Osteocyte (in vitro differentiated cells): ENCODE measurements around the gene GJB2. TPM values are rescaled to one million over a fixed set of nuclear protein-coding genes. Genes with fewer than 3 reads are reported as not detected.

Experiments used
- DNase-seq: peaks from one replicate; pipeline ENCODE4 v3.0.0; 2021; ENCODE audit warnings: mixed read lengths; ENCODE audit not compliant: unreplicated experiment; ENCODE audit errors: extremely low spot score
- H3K27ac Mint-ChIP-seq: one replicate; pipeline ENCODE4 v1.8.0; 2021; ENCODE audit warnings: mild to moderate bottlenecking, mixed read lengths; ENCODE audit not compliant: unreplicated experiment
- H3K27me3 Mint-ChIP-seq: one replicate; pipeline ENCODE4 v1.8.0; 2021; ENCODE audit warnings: mixed read lengths; ENCODE audit not compliant: unreplicated experiment
- H3K36me3 Mint-ChIP-seq: one replicate; pipeline ENCODE4 v1.8.0; 2021; ENCODE audit warnings: mixed read lengths; ENCODE audit not compliant: unreplicated experiment
- H3K4me1 Mint-ChIP-seq: one replicate; pipeline ENCODE4 v1.8.0; 2021; ENCODE audit warnings: mixed read lengths; ENCODE audit not compliant: unreplicated experiment
- H3K4me3 Mint-ChIP-seq: one replicate; pipeline ENCODE4 v1.8.0; 2021; ENCODE audit warnings: mild to moderate bottlenecking, moderate library complexity, mixed read lengths; ENCODE audit not compliant: unreplicated experiment
- H3K9me3 Mint-ChIP-seq: one replicate; pipeline ENCODE4 v1.8.0; 2021; ENCODE audit warnings: mixed read lengths; ENCODE audit not compliant: unreplicated experiment
- total RNA-seq: library from RNA; stranded (reverse); gene quantifications from 2 replicates; pipeline ENCODE4 v1.2.1, GENCODE V29; 2021
- TF ChIP-seq, protein P1 (sequence below): fragments of 200-600 bp; sonication (generic); IDR thresholded peaks from 2 replicates; pipeline ENCODE4 v1.5.0; 2021; ENCODE audit warnings: antibody characterized with exemption, mild to moderate bottlenecking, moderate library complexity

GJB2 gene
- total RNA-seq, 1 donor from 2014 or later = 0.27 TPM

DNA sequence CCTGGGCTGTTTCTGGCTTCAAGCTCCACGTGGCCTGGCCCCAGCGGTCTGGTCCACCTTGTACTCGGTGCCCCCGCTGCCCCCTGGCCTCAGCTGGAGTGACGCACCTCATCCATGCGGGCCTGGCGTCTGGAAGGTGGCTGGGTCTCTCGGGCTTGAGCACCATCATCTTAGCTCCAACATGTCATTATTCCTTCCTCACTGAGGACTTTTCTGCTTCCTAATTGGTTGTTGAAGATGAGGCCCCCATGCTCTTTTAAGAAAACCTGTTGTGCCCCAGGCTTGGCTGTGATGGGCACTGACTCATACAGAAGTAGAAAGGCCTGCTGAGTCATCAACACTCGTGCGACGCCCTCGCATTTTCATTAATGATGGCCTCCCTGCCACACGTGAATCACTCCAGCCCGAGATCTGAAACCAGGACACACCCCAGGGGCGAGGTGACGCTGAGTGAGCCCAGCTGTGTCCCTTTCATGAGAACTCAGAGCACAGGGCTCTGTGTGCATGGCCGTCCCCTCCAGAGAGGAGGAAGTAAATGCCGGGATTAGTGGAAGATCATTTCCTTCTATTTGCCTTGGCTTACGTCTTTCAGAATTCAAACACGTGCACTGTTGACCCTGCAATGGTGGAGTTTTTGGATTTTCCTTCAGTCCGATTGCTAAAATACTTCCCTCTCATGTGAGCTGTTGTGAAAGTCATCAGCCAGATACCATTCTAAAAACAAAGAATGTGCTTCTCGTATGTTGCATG lies 17.9 kb downstream of the GJB2 start:
- no peaks in the 10 kb centered on the region for H3K36me3 Mint-ChIP-seq
- TF ChIP-seq, protein P1, sequence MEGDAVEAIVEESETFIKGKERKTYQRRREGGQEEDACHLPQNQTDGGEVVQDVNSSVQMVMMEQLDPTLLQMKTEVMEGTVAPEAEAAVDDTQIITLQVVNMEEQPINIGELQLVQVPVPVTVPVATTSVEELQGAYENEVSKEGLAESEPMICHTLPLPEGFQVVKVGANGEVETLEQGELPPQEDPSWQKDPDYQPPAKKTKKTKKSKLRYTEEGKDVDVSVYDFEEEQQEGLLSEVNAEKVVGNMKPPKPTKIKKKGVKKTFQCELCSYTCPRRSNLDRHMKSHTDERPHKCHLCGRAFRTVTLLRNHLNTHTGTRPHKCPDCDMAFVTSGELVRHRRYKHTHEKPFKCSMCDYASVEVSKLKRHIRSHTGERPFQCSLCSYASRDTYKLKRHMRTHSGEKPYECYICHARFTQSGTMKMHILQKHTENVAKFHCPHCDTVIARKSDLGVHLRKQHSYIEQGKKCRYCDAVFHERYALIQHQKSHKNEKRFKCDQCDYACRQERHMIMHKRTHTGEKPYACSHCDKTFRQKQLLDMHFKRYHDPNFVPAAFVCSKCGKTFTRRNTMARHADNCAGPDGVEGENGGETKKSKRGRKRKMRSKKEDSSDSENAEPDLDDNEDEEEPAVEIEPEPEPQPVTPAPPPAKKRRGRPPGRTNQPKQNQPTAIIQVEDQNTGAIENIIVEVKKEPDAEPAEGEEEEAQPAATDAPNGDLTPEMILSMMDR = no peak
- H3K27me3 Mint-ChIP-seq = peaks cover 63% of the 10 kb centered on the region
- peaks cover 9% of the 10 kb centered on the region for H3K4me1 Mint-ChIP-seq
- DNase-seq = no peak
- peak overlapping the region; percentile 46 for H3K4me3 Mint-ChIP-seq
- no peaks in the 10 kb centered on the region for H3K9me3 Mint-ChIP-seq
- H3K27ac Mint-ChIP-seq = peak overlapping the region; percentile 53

DNA sequence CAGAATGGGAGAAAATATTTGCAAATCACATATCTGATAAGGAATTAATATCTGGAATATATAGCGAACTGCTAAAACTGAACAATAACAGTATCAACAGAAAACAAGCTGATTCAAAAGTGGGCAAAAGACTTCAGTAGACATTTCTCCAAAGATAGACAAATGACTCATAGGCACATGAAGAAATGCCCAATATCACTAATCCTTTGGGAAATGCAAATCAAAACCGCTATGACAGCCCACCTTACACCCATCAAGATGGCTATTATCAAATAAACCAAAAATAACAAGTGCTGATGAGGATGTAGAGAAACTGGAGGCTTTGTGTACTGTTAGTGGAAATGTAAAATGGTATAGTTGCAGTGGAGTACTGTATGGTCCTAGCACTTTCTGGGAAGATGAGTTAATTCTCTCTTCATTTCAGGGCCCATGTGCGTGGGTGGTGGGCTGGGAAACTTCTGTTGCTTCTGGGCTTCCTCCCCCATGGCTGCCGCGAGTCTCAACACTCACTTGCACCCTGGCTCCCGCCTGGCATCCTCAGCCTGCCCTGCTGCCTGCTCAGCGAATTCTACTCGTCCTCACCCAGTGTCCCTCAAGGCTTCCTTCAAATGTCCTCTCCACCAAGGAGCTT lies 19.5 kb downstream of the GJB2 start:
- Mint-ChIP-seq H3K27ac (no peak overlapping the region), H3K27me3 (peaks cover 61% of the 10 kb centered on the region), H3K4me1 (peaks cover 9% of the 10 kb centered on the region), H3K9me3 (no peaks in the 10 kb centered on the region), H3K36me3 (no peaks in the 10 kb centered on the region), H3K4me3 (no peak overlapping the region)
- no peak for DNase-seq
- TF ChIP-seq, protein P1 = no peak

DNA sequence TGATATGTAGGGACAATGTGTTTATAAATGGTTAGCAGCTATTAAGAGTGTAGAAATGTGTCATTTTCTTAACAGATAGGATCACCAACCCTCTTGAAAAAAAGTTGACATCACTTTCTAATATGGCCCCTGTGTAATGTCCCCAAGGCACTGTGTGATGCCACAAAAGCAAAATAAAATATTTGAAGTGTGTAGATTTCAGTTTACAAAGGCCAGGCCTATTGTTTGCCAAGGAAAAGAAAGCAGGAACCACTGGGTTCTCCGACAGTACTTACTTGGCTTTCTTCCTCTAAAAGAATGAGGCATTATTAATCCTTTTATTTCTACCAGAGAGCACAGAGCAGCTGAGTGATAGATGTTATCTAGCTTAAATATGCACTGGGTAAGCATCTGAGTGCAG lies 21.4 kb downstream of the GJB2 start:
- TF ChIP-seq, protein P1 = no peak
- Mint-ChIP-seq H3K36me3 (no peaks in the 10 kb centered on the region), H3K4me3 (no peak overlapping the region), H3K27me3 (peaks cover 76% of the 10 kb centered on the region), H3K9me3 (no peaks in the 10 kb centered on the region), H3K4me1 (peaks cover 9% of the 10 kb centered on the region), H3K27ac (no peak overlapping the region)
- no peak for DNase-seq

DNA sequence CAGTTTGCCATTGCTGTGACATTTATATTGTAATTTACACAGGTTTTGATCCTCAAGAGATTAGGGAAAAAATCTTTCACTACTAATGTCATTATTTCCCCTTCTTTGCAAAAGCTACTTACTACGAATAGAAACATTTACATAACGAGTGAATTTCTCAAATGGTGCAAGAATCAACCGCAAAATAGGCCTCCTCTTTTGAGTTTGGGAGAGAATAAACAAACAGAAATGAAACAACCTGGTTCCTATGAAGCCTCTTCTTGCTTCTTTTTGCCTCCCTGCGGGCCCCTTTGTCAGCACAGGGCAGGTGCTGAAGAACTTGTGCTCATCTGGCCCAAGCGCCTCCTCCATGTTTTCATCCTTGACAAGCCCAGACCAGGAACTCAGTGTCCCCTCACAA lies 21.8 kb downstream of the GJB2 start:
- H3K9me3 Mint-ChIP-seq = no peaks in the 10 kb centered on the region
- peaks cover 9% of the 10 kb centered on the region for H3K4me1 Mint-ChIP-seq
- no peak overlapping the region for H3K4me3 Mint-ChIP-seq
- no peaks in the 10 kb centered on the region for H3K36me3 Mint-ChIP-seq
- no peak overlapping the region for H3K27ac Mint-ChIP-seq
- TF ChIP-seq, protein P1 = no peak
- DNase-seq = no peak
- peaks cover 77% of the 10 kb centered on the region for H3K27me3 Mint-ChIP-seq

DNA sequence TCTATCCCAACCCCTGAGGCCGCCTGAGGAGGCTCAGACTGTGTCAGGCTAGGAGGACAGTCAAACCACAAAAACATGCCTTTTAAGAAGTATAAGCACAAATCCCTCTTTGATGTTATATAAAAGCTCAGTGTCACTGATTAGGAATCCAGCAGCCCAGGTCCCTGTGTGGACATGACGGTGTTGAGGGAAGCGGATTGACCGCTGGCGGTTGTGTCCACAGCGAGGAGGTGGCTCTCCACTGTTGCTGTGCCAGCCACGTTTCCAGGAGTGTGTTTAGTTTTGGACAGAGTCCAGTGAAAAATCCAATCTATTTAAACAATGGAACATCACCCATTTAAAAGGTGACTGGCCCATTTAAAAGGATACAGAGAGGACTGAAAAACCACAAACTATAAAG lies 24.3 kb downstream of the GJB2 start:
- H3K4me3 Mint-ChIP-seq = no peak overlapping the region
- TF ChIP-seq, protein P1 = no peak
- H3K36me3 Mint-ChIP-seq = no peaks in the 10 kb centered on the region
- H3K27me3 Mint-ChIP-seq = peaks cover 83% of the 10 kb centered on the region
- H3K4me1 Mint-ChIP-seq = peaks cover 2% of the 10 kb centered on the region
- no peaks in the 10 kb centered on the region for H3K9me3 Mint-ChIP-seq
- DNase-seq = no peak
- no peak overlapping the region for H3K27ac Mint-ChIP-seq
